IMR-90 (cell line): ENCODE results near the gene DNAJC13.

Source experiments
- CEBPB ChIP-seq: IDR thresholded peaks from 2 replicates; pipeline ENCODE4 v1.6.1; 2012; ENCODE audit warnings: low read depth, low read length, improper control_type of control experiment
- ELK1 ChIP-seq: fragments of 150-350 bp; IDR thresholded peaks from 2 replicates; pipeline ENCODE4 v1.6.1; 2016; ENCODE audit warnings: low read depth, mild to moderate bottlenecking, low read length, moderate library complexity, borderline replicate concordance
- FOS ChIP-seq: fragments of 150-350 bp; IDR thresholded peaks from 2 replicates; pipeline ENCODE4 v1.6.1; 2016; ENCODE audit warnings: low read depth, low read length
- POLR2A ChIP-seq: IDR thresholded peaks from 2 replicates; pipeline ENCODE4 v1.6.1; 2012; ENCODE audit warnings: mild to moderate bottlenecking, low read depth, low read length
- RAD21 ChIP-seq: IDR thresholded peaks from 2 replicates; pipeline ENCODE4 v1.6.1; 2012; ENCODE audit warnings: low read length, improper control_type of control experiment
- USF2 ChIP-seq: fragments of 150-350 bp; IDR thresholded peaks from 2 replicates; pipeline ENCODE4 v1.6.1; 2017; ENCODE audit warnings: mild to moderate bottlenecking, antibody characterized with exemption, low read length, low read depth
- TF ChIP-seq, protein P1 (sequence below): conservative IDR thresholded peaks from 2 replicates; pipeline ENCODE4 v1.5.1; 2012; ENCODE audit warnings: mild to moderate bottlenecking, low read depth, low read length, improper control_type of control experiment

GRCh38 chr3:132517311-132517710, 100.0 kb downstream of the DNAJC13 start:
- TF ChIP-seq, protein P1, sequence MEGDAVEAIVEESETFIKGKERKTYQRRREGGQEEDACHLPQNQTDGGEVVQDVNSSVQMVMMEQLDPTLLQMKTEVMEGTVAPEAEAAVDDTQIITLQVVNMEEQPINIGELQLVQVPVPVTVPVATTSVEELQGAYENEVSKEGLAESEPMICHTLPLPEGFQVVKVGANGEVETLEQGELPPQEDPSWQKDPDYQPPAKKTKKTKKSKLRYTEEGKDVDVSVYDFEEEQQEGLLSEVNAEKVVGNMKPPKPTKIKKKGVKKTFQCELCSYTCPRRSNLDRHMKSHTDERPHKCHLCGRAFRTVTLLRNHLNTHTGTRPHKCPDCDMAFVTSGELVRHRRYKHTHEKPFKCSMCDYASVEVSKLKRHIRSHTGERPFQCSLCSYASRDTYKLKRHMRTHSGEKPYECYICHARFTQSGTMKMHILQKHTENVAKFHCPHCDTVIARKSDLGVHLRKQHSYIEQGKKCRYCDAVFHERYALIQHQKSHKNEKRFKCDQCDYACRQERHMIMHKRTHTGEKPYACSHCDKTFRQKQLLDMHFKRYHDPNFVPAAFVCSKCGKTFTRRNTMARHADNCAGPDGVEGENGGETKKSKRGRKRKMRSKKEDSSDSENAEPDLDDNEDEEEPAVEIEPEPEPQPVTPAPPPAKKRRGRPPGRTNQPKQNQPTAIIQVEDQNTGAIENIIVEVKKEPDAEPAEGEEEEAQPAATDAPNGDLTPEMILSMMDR, result no peak
- TF ChIP-seq FOS, result no peak
- TF ChIP-seq POLR2A, result no peak
- no peak for TF ChIP-seq ELK1
- TF ChIP-seq RAD21, result no peak
- TF ChIP-seq USF2, result no peak
- no peak for TF ChIP-seq CEBPB
